HFFc6 (cell line): ENCODE results near the gene GALE. TPM values are rescaled to one million over a fixed set of nuclear protein-coding genes. Genes with fewer than 3 reads are reported as not detected.
A peak's percentile ranks its signal among the peaks of the same experiment; 100 is the strongest.

Experiments used
- DNase-seq: peaks from one replicate; pipeline ENCODE4 v3.0.0-alpha.2; 2018
- H3K27ac Mint-ChIP-seq: 2 replicates; pipeline ENCODE4 v1.8.0; 2020; ENCODE audit warnings: mild to moderate bottlenecking, mixed read lengths
- H3K27me3 Mint-ChIP-seq: 2 replicates; pipeline ENCODE4 v1.8.0; 2021; ENCODE audit warnings: mild to moderate bottlenecking, moderate library complexity, mixed read lengths; ENCODE audit not compliant: insufficient read depth
- H3K36me3 Mint-ChIP-seq: 2 replicates; pipeline ENCODE4 v1.8.0; 2021; ENCODE audit warnings: low read depth, mixed read lengths
- H3K4me1 Mint-ChIP-seq: 2 replicates; pipeline ENCODE4 v1.8.0; 2020; ENCODE audit warnings: low read depth, mixed read lengths
- H3K4me3 Mint-ChIP-seq: 2 replicates; pipeline ENCODE4 v1.8.0; 2020; ENCODE audit warnings: mild to moderate bottlenecking, moderate library complexity, mixed read lengths
- H3K9me3 Mint-ChIP-seq: 2 replicates; pipeline ENCODE4 v1.8.0; 2020; ENCODE audit warnings: mild to moderate bottlenecking, mixed read lengths
- total RNA-seq, 6 experiments: library from RNA; stranded (reverse); fragmentation: NEBNext Ultra II Directional; extraction: Animal tissue kit (Norgen Biotek cat#: 25700); gene quantifications; 2 replicates in 1 of 6; 3 replicates in 5 of 6; pipeline ENCODE4 v1.2.3, GENCODE V29; 2021
- TF ChIP-seq, protein P1 (sequence below): fragments of 200-600 bp; sonication (generic); IDR thresholded peaks from 2 replicates; pipeline ENCODE4 v1.5.0; 2021; ENCODE audit warnings: antibody characterized with exemption, mild to moderate bottlenecking

The GALE gene
- total RNA-seq, 6 experiments from 2014 or later: 30.9 to 34.6 (median 33.5) TPM

- peaks cover 17% of the 10 kb centered on the region for H3K4me1 Mint-ChIP-seq
- no peak for DNase-seq
- H3K36me3 Mint-ChIP-seq: no peaks in the 10 kb centered on the region; the same call in 1 of the 2 replicates
- H3K27me3 Mint-ChIP-seq: peaks cover 4% of the 10 kb centered on the region
- peak overlapping the region; percentile 32; the same call in 1 of the 2 replicates for H3K4me3 Mint-ChIP-seq
- TF ChIP-seq, protein P1, sequence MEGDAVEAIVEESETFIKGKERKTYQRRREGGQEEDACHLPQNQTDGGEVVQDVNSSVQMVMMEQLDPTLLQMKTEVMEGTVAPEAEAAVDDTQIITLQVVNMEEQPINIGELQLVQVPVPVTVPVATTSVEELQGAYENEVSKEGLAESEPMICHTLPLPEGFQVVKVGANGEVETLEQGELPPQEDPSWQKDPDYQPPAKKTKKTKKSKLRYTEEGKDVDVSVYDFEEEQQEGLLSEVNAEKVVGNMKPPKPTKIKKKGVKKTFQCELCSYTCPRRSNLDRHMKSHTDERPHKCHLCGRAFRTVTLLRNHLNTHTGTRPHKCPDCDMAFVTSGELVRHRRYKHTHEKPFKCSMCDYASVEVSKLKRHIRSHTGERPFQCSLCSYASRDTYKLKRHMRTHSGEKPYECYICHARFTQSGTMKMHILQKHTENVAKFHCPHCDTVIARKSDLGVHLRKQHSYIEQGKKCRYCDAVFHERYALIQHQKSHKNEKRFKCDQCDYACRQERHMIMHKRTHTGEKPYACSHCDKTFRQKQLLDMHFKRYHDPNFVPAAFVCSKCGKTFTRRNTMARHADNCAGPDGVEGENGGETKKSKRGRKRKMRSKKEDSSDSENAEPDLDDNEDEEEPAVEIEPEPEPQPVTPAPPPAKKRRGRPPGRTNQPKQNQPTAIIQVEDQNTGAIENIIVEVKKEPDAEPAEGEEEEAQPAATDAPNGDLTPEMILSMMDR: no peak
- H3K9me3 Mint-ChIP-seq: no peaks in the 10 kb centered on the region
- no peak overlapping the region for H3K27ac Mint-ChIP-seq
Measured at GRCh38 chr1:23801876-23802275, 1.3 kb upstream of the GALE start.

DNA sequence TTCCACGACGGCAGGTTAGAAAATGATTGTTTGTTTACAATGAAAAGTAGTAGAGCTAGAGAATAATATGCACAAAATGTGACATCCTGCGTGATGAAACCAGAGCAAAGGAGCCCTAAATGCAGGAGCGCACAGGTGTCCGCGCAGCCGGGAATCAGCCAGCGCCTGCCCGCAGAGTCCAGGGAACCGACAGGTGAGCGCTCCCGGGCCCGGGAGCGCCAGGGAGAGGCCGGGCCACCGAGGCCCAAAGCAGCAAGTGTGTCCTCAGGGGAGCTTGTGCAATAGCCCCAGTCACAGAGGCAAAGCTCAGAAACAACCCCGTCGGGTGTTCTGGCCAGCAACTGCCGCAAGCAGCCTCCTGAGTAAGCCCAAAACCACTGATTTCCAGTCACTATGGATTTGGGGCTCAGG, 789 bp upstream of the GALE start:
- Mint-ChIP-seq H3K4me1 (peaks cover 17% of the 10 kb centered on the region), H3K27ac (peak overlapping the region; percentile 38; the same call in 1 of the 2 replicates), H3K9me3 (no peaks in the 10 kb centered on the region), H3K4me3 (peak overlapping the region; percentile 95), H3K36me3 (peaks cover 4% of the 10 kb centered on the region; the same call in 1 of the 2 replicates), H3K27me3 (peaks cover 4% of the 10 kb centered on the region)
- TF ChIP-seq, protein P1: no peak
- DNase-seq: no peak

GRCh38 chr1:23799570-23800399, 769 bp downstream of the GALE start:
- Mint-ChIP-seq H3K27ac (peak overlapping the region; percentile 93), H3K36me3 (peaks cover 4% of the 10 kb centered on the region; the same call in 1 of the 2 replicates), H3K27me3 (peaks cover 3% of the 10 kb centered on the region), H3K9me3 (no peaks in the 10 kb centered on the region), H3K4me3 (peak overlapping the region; percentile 95), H3K4me1 (peaks cover 17% of the 10 kb centered on the region)
- TF ChIP-seq, protein P1: no peak
- DNase-seq: peak; percentile 45

DNA sequence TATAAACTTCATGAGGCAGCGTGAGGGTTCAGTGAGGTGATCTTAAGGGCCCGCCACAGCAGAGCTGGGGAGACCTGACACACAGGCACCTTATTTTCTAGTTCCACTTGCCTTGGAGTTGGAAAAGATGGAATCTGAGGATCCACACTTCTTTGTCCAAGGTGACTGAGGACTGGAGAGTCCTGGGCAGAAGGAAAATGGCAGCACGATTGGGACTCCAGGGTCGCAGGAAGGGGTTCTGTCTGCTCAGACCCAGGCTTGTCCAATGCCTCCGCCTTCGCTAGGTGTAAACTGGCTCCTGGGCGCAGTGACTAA, 1.3 kb downstream of the GALE start:
- peak overlapping the region; percentile 93 for H3K27ac Mint-ChIP-seq
- H3K9me3 Mint-ChIP-seq: no peaks in the 10 kb centered on the region

GRCh38 chr1:23798662-23799142, 1.9 kb downstream of the GALE start:
- H3K27me3 Mint-ChIP-seq: peaks cover 5% of the 10 kb centered on the region
- peaks cover 17% of the 10 kb centered on the region for H3K4me1 Mint-ChIP-seq
- H3K27ac Mint-ChIP-seq: peak overlapping the region; percentile 48
- H3K4me3 Mint-ChIP-seq: no peak overlapping the region
- peaks cover 4% of the 10 kb centered on the region; the same call in 1 of the 2 replicates for H3K36me3 Mint-ChIP-seq
- no peaks in the 10 kb centered on the region for H3K9me3 Mint-ChIP-seq
- TF ChIP-seq, protein P1: peak; percentile 55; the same call in 1 of the 2 replicates
- DNase-seq: no peak

More for the DNA sequence above, 1.3 kb downstream of the GALE start:
- Mint-ChIP-seq H3K36me3 (peaks cover 4% of the 10 kb centered on the region; the same call in 1 of the 2 replicates), H3K27me3 (peaks cover 5% of the 10 kb centered on the region), H3K4me3 (peak overlapping the region; percentile 95), H3K4me1 (peaks cover 17% of the 10 kb centered on the region)
- no peak for DNase-seq
- TF ChIP-seq, protein P1: no peak
